ENCODE results near the gene ADAMTS14.
A peak's percentile ranks its signal among the peaks of the same experiment; 100 is the strongest.

Gene ADAMTS14

GRCh38 chr10:70778267-70778924 lies 106.1 kb downstream of the ADAMTS14 start:
- Histone ChIP-seq H3K4me3 (no peak overlapping the region), H3K27ac (peak overlapping the region in 1 of 21 experiments; percentile 35)

GRCh38 chr10:70779088-70779487 lies 106.8 kb downstream of the ADAMTS14 start:
- Histone ChIP-seq H3K4me3 (no peak overlapping the region), H3K27ac (peak overlapping the region in 3 of 21 experiments; percentile 1 to 38 (median 35))

GRCh38 chr10:70779511-70780369 lies 107.4 kb downstream of the ADAMTS14 start:
- H3K27ac ChIP-seq, result peak overlapping the region in 2 of 21 experiments; percentile 1 to 38

GRCh38 chr10:70780370-70780760 lies 108.1 kb downstream of the ADAMTS14 start:
- H3K27ac ChIP-seq, result no peak overlapping the region

More at GRCh38 chr10:70779511-70780369, 107.4 kb downstream of the ADAMTS14 start:
- no peak overlapping the region for H3K4me3 ChIP-seq

GRCh38 chr10:70780772-70781171 lies 108.5 kb downstream of the ADAMTS14 start:
- no peak overlapping the region for H3K4me3 ChIP-seq
- H3K27ac ChIP-seq, result no peak overlapping the region

More at GRCh38 chr10:70780370-70780760, 108.1 kb downstream of the ADAMTS14 start:
- H3K4me3 ChIP-seq, result no peak overlapping the region

- Histone ChIP-seq H3K4me3 (no peak overlapping the region), H3K27ac (no peak overlapping the region)
Measured at GRCh38 chr10:70781461-70782051, 109.2 kb downstream of the ADAMTS14 start.

GRCh38 chr10:70782086-70782745 lies 109.9 kb downstream of the ADAMTS14 start:
- H3K4me3 ChIP-seq, result no peak overlapping the region
- H3K27ac ChIP-seq, result no peak overlapping the region

GRCh38 chr10:70782746-70783680 lies 110.7 kb downstream of the ADAMTS14 start:
- Histone ChIP-seq H3K4me3 (no peak overlapping the region), H3K27ac (no peak overlapping the region)

GRCh38 chr10:70784016-70784415 lies 111.7 kb downstream of the ADAMTS14 start:
- Histone ChIP-seq H3K27ac (no peak overlapping the region), H3K4me3 (no peak overlapping the region)

- no peak overlapping the region for H3K27ac ChIP-seq
- H3K4me3 ChIP-seq, result no peak overlapping the region
Measured at GRCh38 chr10:70784471-70784870, 112.2 kb downstream of the ADAMTS14 start.

- no peak within 1 kb of the TSS for H3K27ac ChIP-seq
Measured at GRCh38 chr10:70785190-70785589, 112.9 kb downstream of the ADAMTS14 start, which contains the start of gene TBATA. TSS of gene TBATA (minus strand) at chr10:70785377. CDS start at chr10:70783379, 1,998 bp downstream.

GRCh38 chr10:70786799-70787415 lies 114.6 kb downstream of the ADAMTS14 start:
- H3K27ac ChIP-seq, result no peak overlapping the region
- H3K4me3 ChIP-seq, result no peak overlapping the region

More at GRCh38 chr10:70785190-70785589, 112.9 kb downstream of the ADAMTS14 start, which contains the start of gene TBATA:
- no peak within 1 kb of the TSS for H3K4me3 ChIP-seq

- no peak overlapping the region for H3K27ac ChIP-seq
- no peak overlapping the region for H3K4me3 ChIP-seq
Measured at GRCh38 chr10:70791386-70792039, 119.2 kb downstream of the ADAMTS14 start.

GRCh38 chr10:70795613-70796012 lies 123.3 kb downstream of the ADAMTS14 start:
- Histone ChIP-seq H3K27ac (no peak overlapping the region), H3K4me3 (no peak overlapping the region)

- no peak overlapping the region for H3K27ac ChIP-seq
- no peak overlapping the region for H3K4me3 ChIP-seq
Measured at GRCh38 chr10:70797840-70798239, 125.5 kb downstream of the ADAMTS14 start.

- Histone ChIP-seq H3K27ac (no peak overlapping the region), H3K4me3 (no peak overlapping the region)
Measured at GRCh38 chr10:70799124-70799523, 126.8 kb downstream of the ADAMTS14 start.

- Histone ChIP-seq H3K4me3 (no peak overlapping the region), H3K27ac (no peak overlapping the region)
Measured at GRCh38 chr10:70801854-70802253, 129.5 kb downstream of the ADAMTS14 start.

Data from skin epidermis (tissue), 12 donors.